HEK293T (cell line): ENCODE results near the gene KIDINS220.

ENCODE experiments used
- CTCF ChIA-PET: fragments of 350-600 bp; formaldehyde crosslinking; extraction: SDS; loops from one replicate; lab custom pipeline; 2021; ENCODE audit warnings: antibody characterized with exemption, inconsistent platforms; lab: Yijun Ruan, JAX
- POLR2A ChIA-PET: fragments of 350-600 bp; formaldehyde crosslinking; extraction: SDS; loops from one replicate; lab custom pipeline; 2020; ENCODE audit warnings: antibody characterized with exemption, inconsistent platforms; lab: Yijun Ruan, JAX
- DNase-seq: peaks from one replicate; pipeline ENCODE4 v3.0.0; 2012; ENCODE audit warnings: mixed read lengths; ENCODE audit errors: extremely low spot score
- ARNT ChIP-seq: fragments of 450-650 bp; IDR thresholded peaks from 2 replicates; pipeline ENCODE4 v1.6.1; 2017; ENCODE audit warnings: mild to moderate bottlenecking
- BHLHE40 ChIP-seq: fragments of 450-650 bp; IDR thresholded peaks from 2 replicates; pipeline ENCODE4 v1.6.1; 2016; ENCODE audit warnings: mild to moderate bottlenecking, moderate library complexity, borderline replicate concordance
- CTBP1 ChIP-seq: fragments of 450-650 bp; IDR thresholded peaks from 2 replicates; pipeline ENCODE4 v1.6.1; 2016; ENCODE audit warnings: borderline replicate concordance
- ELF4 ChIP-seq: fragments of 450-650 bp; IDR thresholded peaks from 2 replicates; pipeline ENCODE4 v1.6.1; 2017; ENCODE audit warnings: antibody characterized with exemption
- FOXA1 ChIP-seq: fragments of 450-650 bp; IDR thresholded peaks from 2 replicates; pipeline ENCODE4 v1.6.1; 2016; ENCODE audit warnings: mild to moderate bottlenecking
- FOXK2 ChIP-seq: fragments of 450-650 bp; IDR thresholded peaks from 2 replicates; pipeline ENCODE4 v1.6.1; 2016; ENCODE audit warnings: mild to moderate bottlenecking
- FOXM1 ChIP-seq: fragments of 450-650 bp; IDR thresholded peaks from 2 replicates; pipeline ENCODE4 v1.6.1; 2017; ENCODE audit warnings: mild to moderate bottlenecking, borderline replicate concordance
- HDGF ChIP-seq: fragments of 450-650 bp; IDR thresholded peaks from 2 replicates; pipeline ENCODE4 v1.6.1; 2017; ENCODE audit warnings: antibody characterized with exemption, borderline replicate concordance
- L3MBTL2 ChIP-seq: fragments of 450-650 bp; conservative IDR thresholded peaks from 2 replicates; pipeline ENCODE4 v1.6.1; 2016; ENCODE audit warnings: mild to moderate bottlenecking
- LEF1 ChIP-seq: fragments of 450-650 bp; IDR thresholded peaks from 2 replicates; pipeline ENCODE4 v1.6.1; 2017; ENCODE audit warnings: mild to moderate bottlenecking, borderline replicate concordance
- NFRKB ChIP-seq: fragments of 450-650 bp; IDR thresholded peaks from 2 replicates; pipeline ENCODE4 v1.6.1; 2016; ENCODE audit warnings: mild to moderate bottlenecking, moderate library complexity
- SP1 ChIP-seq: fragments of 450-650 bp; IDR thresholded peaks from 2 replicates; pipeline ENCODE4 v1.6.1; 2017
- SUZ12 ChIP-seq: fragments of 450-650 bp; IDR thresholded peaks from 2 replicates; pipeline ENCODE4 v1.6.1; 2016; ENCODE audit warnings: mild to moderate bottlenecking
- TARDBP ChIP-seq: fragments of 450-650 bp; IDR thresholded peaks from 2 replicates; pipeline ENCODE4 v1.6.1; 2016
- ZNF384 ChIP-seq: fragments of 450-650 bp; IDR thresholded peaks from 2 replicates; pipeline ENCODE4 v1.6.1; 2016
- TF ChIP-seq, protein P1 (sequence below): fragments of 450-650 bp; IDR thresholded peaks from 2 replicates; pipeline ENCODE4 v1.6.1; 2016

KIDINS220 gene

DNA sequence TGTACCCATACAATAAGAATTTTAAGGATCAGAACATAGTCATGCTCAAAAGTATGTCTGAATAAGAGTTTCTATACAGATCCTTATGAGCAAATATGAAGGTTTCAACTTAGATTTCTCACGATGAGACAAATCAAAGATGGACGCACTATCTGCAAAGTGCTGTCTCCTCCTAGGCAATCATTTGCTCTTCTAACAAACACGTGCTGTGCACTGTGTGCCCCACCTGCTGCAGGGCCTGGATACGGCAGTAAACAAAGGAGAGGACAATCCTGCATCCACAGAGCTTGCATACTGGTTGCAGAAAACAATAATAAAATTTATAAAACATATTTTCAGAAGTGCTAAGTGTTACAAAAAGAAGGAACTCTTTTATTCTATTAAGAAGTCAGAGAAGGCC, 39.9 kb upstream of the KIDINS220 start:
- TF ChIP-seq, protein P1, sequence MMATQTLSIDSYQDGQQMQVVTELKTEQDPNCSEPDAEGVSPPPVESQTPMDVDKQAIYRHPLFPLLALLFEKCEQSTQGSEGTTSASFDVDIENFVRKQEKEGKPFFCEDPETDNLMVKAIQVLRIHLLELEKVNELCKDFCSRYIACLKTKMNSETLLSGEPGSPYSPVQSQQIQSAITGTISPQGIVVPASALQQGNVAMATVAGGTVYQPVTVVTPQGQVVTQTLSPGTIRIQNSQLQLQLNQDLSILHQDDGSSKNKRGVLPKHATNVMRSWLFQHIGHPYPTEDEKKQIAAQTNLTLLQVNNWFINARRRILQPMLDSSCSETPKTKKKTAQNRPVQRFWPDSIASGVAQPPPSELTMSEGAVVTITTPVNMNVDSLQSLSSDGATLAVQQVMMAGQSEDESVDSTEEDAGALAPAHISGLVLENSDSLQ, result no peak
- TF ChIP-seq SP1 (no peak), ARNT (no peak), ZNF384 (no peak), LEF1 (no peak), FOXM1 (no peak), FOXA1 (no peak), BHLHE40 (no peak)
- POLR2A ChIA-PET, result no interaction called here
- no peak for DNase-seq
- CTCF ChIA-PET, result no interaction called here

DNA sequence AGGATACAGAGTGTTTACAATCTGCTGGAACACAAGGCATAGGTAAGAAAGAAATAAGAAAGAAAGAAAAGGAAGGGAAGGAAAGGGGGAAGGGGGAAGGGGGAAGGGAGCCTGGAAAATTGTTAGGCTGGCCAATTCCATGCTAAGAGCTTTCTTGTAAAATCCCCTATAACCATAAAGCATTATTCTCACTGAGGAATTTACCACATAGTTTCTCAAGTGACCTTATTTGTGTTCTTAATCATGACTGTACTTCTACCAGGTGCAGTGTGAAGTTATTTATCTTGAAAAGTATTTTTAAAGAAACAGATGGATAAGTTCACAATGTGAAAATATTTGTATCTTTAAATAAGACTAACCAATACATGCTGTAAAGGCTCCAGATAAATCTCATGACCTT, 39.2 kb upstream of the KIDINS220 start:
- no peak for DNase-seq
- POLR2A ChIA-PET, result no interaction called here
- TF ChIP-seq FOXM1, result no peak
- TF ChIP-seq NFRKB, result no peak
- no peak for TF ChIP-seq TARDBP
- no peak for TF ChIP-seq SP1
- TF ChIP-seq SUZ12, result no peak
- no peak for TF ChIP-seq ARNT
- no peak for TF ChIP-seq FOXA1
- no peak for TF ChIP-seq FOXK2
- no peak for TF ChIP-seq HDGF
- TF ChIP-seq CTBP1, result no peak
- TF ChIP-seq ELF4, result no peak
- TF ChIP-seq L3MBTL2, result no peak
- TF ChIP-seq, protein P1, result no peak
- no peak for TF ChIP-seq BHLHE40
- TF ChIP-seq ZNF384, result no peak
- TF ChIP-seq LEF1, result no peak
- CTCF ChIA-PET, result no interaction called here

DNA sequence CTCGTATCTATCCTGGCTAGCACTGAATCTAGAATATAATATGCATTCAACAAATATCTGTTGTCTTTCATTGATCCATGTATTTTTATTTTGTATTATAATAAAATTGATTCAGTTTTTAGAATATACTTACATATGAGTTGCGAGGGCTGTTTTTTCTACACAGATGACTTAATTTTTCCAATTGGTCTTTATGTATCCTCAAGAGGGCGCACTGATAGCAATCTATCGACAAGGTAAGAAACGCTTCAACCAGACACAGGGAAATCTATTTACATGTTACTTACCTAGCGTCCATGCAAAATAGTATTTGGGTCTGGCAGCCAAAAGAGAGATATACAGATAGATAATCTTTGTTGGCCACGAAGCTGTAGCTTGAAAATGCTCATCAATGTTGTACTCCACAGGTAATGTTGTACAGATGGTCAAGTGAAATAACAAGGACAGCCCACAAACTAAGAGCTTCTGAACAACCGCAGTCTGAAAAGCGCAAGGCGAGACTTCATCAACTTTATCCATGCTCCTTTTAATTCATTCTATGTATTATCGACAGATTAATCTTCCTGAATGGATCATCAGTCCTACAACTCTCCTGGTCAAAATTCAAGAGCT, 35.5 kb upstream of the KIDINS220 start:
- peak; percentile 32 for DNase-seq
- ChIA-PET CTCF (interaction anchor here (0.7 to 1.9 kb wide), 7 partner anchors 9 to 267 kb away, joined by 3 to 6 read pairs (median 4); no protein-coding TSS in a partner anchor), POLR2A (no interaction called here)
- TF ChIP-seq FOXA1, result no peak
- 0 out of 2 replicates have a peak, but pooled peaks have one; percentile 19 for TF ChIP-seq ZNF384
- TF ChIP-seq NFRKB, result no peak
- TF ChIP-seq TARDBP, result no peak
- no peak for TF ChIP-seq CTBP1

DNA sequence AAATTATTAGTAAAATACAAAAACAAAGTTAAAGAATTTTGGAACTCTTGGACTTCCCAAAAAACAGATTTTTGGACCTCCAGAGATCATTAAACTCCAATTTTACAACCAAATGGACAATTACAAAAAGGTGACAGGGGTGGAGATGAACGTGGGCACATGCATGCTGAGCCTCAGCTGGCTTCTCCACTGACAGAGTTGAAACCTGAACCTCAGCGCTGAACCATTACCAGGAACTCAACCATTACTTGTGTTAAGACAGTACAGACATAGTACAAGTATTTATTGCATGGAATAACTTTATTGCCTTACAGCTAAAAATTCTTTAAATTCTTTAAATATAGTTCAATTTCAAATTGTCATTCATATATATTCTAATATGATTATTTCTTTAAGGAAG, 33.0 kb upstream of the KIDINS220 start:
- POLR2A ChIA-PET, result no interaction called here
- no peak for DNase-seq
- CTCF ChIA-PET, result no interaction called here
- TF ChIP-seq ARNT (no peak), LEF1 (no peak), NFRKB (no peak), ZNF384 (no peak), FOXK2 (no peak)

DNA sequence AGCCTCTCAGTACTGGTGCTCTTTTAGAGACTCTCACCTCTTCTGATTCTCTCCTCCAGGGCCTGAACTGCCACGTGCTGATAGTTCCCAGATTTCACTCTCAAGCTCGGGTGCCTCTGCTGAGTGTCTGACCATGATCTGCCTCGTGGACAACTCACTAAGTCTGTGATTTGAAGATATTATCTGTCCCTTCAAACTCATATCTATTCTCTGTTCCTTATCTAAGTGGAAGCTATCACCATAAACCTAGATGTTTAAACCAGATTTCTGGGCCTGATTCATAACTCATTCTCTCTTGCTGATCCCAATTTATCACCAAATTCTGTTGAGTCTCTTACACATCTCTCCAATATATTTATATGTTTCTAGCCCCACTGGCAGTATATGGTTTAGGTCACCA, 29.9 kb upstream of the KIDINS220 start:
- no peak for DNase-seq
- CTCF ChIA-PET, result no interaction called here
- TF ChIP-seq NFRKB (no peak), FOXM1 (no peak), ZNF384 (no peak), L3MBTL2 (no peak), LEF1 (no peak), HDGF (no peak), BHLHE40 (no peak), TARDBP (no peak), SUZ12 (no peak), ELF4 (no peak), FOXA1 (no peak), ARNT (no peak)
- TF ChIP-seq, protein P1, result no peak
- POLR2A ChIA-PET, result no interaction called here

DNA sequence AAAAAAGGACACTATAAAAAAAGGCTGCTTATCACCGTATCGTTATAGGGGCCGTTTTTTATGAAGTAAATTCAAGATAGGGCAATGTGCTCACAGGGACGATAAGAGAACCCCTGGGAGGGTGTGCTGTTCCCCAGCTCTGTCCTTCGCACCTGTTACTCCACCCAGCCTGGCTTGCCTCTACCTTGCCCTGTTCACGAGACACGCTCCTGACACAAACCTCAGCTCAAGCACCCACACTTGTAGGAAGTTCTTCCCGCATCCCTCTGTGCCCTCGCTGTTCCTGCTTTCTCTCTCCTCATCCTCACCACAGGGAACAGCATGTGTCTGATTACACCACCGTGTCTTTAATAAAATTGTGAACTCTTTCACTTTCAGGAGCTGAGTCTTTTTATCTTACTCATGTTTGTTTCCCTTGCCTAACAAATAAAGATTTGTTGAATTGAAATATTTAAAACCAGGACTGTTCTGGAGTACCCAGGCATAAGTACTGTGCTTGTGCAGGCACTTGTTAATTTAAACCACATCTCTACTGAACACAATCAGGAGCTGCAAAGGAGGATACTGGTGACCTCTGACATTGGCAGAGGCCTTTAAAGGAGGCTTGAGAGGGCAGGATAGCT, 26.0 kb upstream of the KIDINS220 start:
- POLR2A ChIA-PET, result no interaction called here
- CTCF ChIA-PET, result interaction anchor here (0.6 kb wide), 1 partner anchor 9 kb away, joined by 3 read pairs; no protein-coding TSS in a partner anchor
- TF ChIP-seq, protein P1, result no peak
- TF ChIP-seq ELF4 (no peak), SP1 (no peak), NFRKB (no peak), HDGF (no peak), ARNT (no peak), FOXM1 (no peak)
- no peak for DNase-seq
